Pancreas (tissue), 10 donors: ENCODE data around the gene NLGN1. TPM values are rescaled to one million over a fixed set of nuclear protein-coding genes. Genes with fewer than 3 reads are reported as not detected.

ENCODE experiments used
- ATAC-seq, 4 donors: fragments of 200-7000 bp; cut with Tn5 transposase; one replicate each; pipeline versions ENCODE4 v1.8.0 to v1.9.1; 2020; ENCODE audit warnings: mild to moderate bottlenecking in 4 of 4, moderate library complexity in 4 of 4
- DNase-seq, 6 donors: peaks; one replicate each; pipeline ENCODE4 v3.0.0-alpha.2; 2020
- FAIRE-seq: peaks from 2 replicates; lab custom pipeline; 2012; peaks lifted over from hg19 to GRCh38; lab: Jason Lieb, UNC
- H3K27ac ChIP-seq, 4 donors: fragments of 200-600 bp; sonication (generic); 1 replicate in 3 of 4; 2 replicates in 1 of 4; pipeline versions ENCODE4 v1.5.0 to v1.8.0; 2020
- H3K27me3 ChIP-seq, 4 donors: fragments of 200-600 bp; one replicate each; pipeline ENCODE4 v1.8.0; 2021
- H3K36me3 ChIP-seq, 3 donors: fragments of 200-600 bp; sonication (generic) in 1 of 3; one replicate each; pipeline versions ENCODE4 v1.5.0 to v1.8.0; 2020 to 2021
- H3K4me1 ChIP-seq, 3 donors: fragments of 200-600 bp; one replicate each; pipeline ENCODE4 v1.8.0; 2021
- H3K4me3 ChIP-seq, 4 donors: fragments of 200-600 bp; sonication (generic) in 2 of 4; one replicate each; pipeline versions ENCODE4 v1.5.0 to v1.8.0; 2020 to 2021
- H3K9me3 ChIP-seq, 4 donors: fragments of 200-600 bp; one replicate each; pipeline ENCODE4 v1.8.0; 2021
- CTCF ChIP-seq, 4 donors: fragments of 200-600 bp; sonication (generic) in 3 of 4; IDR thresholded peaks; one replicate each; pipeline versions ENCODE4 v1.5.0 to v1.8.0; 2021; ENCODE audit warnings: antibody characterized with exemption in 4 of 4
- WGBS, 2 donors: extraction: QIAGEN DNeasy Blood & Tissue Kit; methylation state at CpG; one replicate each; pipeline ENCODE4 v1.1.7; 2013; 5-methylcytosine and 5-hydroxymethylcytosine counted together
- intact Hi-C, 3 donors: fragments of 100-400 bp; cut with DNase I; formaldehyde crosslinking; loops; one replicate each; pipeline versions ENCODE4 v1.11.1 to v1.14.2; 2022
- polyA plus RNA-seq, 2 donors: library from polyadenylated mRNA; stranded (reverse); fragments of 200-250 nt; gene quantifications; one replicate each; pipeline ENCODE4 v1.2.3, GENCODE V29; 2013
- total RNA-seq, 6 donors: library from RNA; stranded (reverse); fragmentation: NEBNext Ultra II Directional in 4 of 6; extraction: Animal tissue kit (Norgen Biotek cat#: 25700) in 4 of 6; gene quantifications; one replicate each; pipeline versions ENCODE4 v1.2.1 to v1.2.4, GENCODE V29; 2021 to 2023
- donor health status: healthy with polysubstance abuse.
- donor health status: DM: no; HTN: no; CAD: no; lungs with moderate emphysema.
- donor health status: DM: no; HTN: no; CAD: no.
- donor health status: control.
- donor health status: control.
- donor health status: Bipolar disorder and iron deficiency.
- donor health status: DM: yes; HTN: yes; CAD: no.
- donor health status: DM: no; HTN: no; CAD: no.
- donor health status: DM: no; HTN: no; CAD: no.
- donor health status: DM: yes; HTN: yes; CAD: no.

NLGN1 gene
- total and polyA plus RNA-seq, 8 donors, result 0.49 to 2.3 (median 0.84) TPM

- DNase-seq (no peak), FAIRE-seq (no peak), ATAC-seq (no peak)
- H3K27ac ChIP-seq, result no peak overlapping the region
- H3K4me3 ChIP-seq, result no peak overlapping the region
- no peak for TF ChIP-seq CTCF (IDR thresholded peaks at IDR 0.05)
- intact Hi-C loops, result no loop called here
- H3K27me3 ChIP-seq, result no peaks in the 10 kb centered on the region
- no peaks in the 10 kb centered on the region for H3K9me3 ChIP-seq
- no peaks in the 10 kb centered on the region for H3K4me1 ChIP-seq
- 60 to 82% methylated on average over 5 of the region's 5 CpGs for WGBS, 2 donors
- H3K36me3 ChIP-seq, result no peaks in the 10 kb centered on the region
Measured at GRCh38 chr3:174215456-174215855, 817.9 kb downstream of the NLGN1 start.

GRCh38 chr3:174216019-174216418 is 818.5 kb downstream of the NLGN1 start:
- no peak for TF ChIP-seq CTCF (IDR thresholded peaks at IDR 0.05)

GRCh38 chr3:174216946-174217718 is 819.6 kb downstream of the NLGN1 start:
- H3K27me3 ChIP-seq, result no peaks in the 10 kb centered on the region
- H3K4me1 ChIP-seq, result no peaks in the 10 kb centered on the region
- TF ChIP-seq CTCF (IDR thresholded peaks at IDR 0.05), result no peak
- no peak for DNase-seq
- intact Hi-C loops, result no loop called here
- no peak overlapping the region for H3K27ac ChIP-seq
- no peak overlapping the region for H3K4me3 ChIP-seq
- ATAC-seq, result no peak
- no peak for FAIRE-seq
- 70 to 81% methylated on average over 3 of the region's 3 CpGs for WGBS, 2 donors
- no peaks in the 10 kb centered on the region for H3K36me3 ChIP-seq
- no peaks in the 10 kb centered on the region for H3K9me3 ChIP-seq

More at GRCh38 chr3:174216019-174216418, 818.5 kb downstream of the NLGN1 start:
- no peak overlapping the region for H3K27ac ChIP-seq
- ATAC-seq (no peak), DNase-seq (no peak), FAIRE-seq (no peak)
- H3K4me3 ChIP-seq, result no peak overlapping the region
- no peaks in the 10 kb centered on the region for H3K9me3 ChIP-seq
- H3K4me1 ChIP-seq, result no peaks in the 10 kb centered on the region
- H3K27me3 ChIP-seq, result no peaks in the 10 kb centered on the region
- intact Hi-C loops, result no loop called here
- 77 to 83% methylated on average over 2 of the region's 2 CpGs for WGBS, 2 donors
- no peaks in the 10 kb centered on the region for H3K36me3 ChIP-seq

GRCh38 chr3:174218016-174218415 is 820.5 kb downstream of the NLGN1 start:
- TF ChIP-seq CTCF (IDR thresholded peaks at IDR 0.05), result no peak
- no peaks in the 10 kb centered on the region for H3K4me1 ChIP-seq
- H3K27me3 ChIP-seq, result no peaks in the 10 kb centered on the region
- H3K9me3 ChIP-seq, result no peaks in the 10 kb centered on the region
- intact Hi-C loops, result no loop called here
- no peak for FAIRE-seq
- no peak overlapping the region for H3K4me3 ChIP-seq
- H3K27ac ChIP-seq, result no peak overlapping the region
- no peak for ATAC-seq
- no peaks in the 10 kb centered on the region for H3K36me3 ChIP-seq
- 78 to 79% methylated on average over 1 of the region's 1 CpG for WGBS, 2 donors
- DNase-seq, result no peak

- Histone ChIP-seq H3K4me3 (no peak overlapping the region), H3K27me3 (no peaks in the 10 kb centered on the region), H3K4me1 (peaks cover 0 to 6% (median 0%) of the 10 kb centered on the region in 3 donors), H3K9me3 (no peaks in the 10 kb centered on the region), H3K36me3 (no peaks in the 10 kb centered on the region), H3K27ac (no peak overlapping the region)
- TF ChIP-seq CTCF (IDR thresholded peaks at IDR 0.05), result no peak
- WGBS, 2 donors, result 53 to 56% methylated on average over 3 of the region's 3 CpGs
- no peak for FAIRE-seq
- no peak for ATAC-seq
- intact Hi-C loops, result no loop called here
- DNase-seq, result no peak
Measured at GRCh38 chr3:174219738-174220137, 822.2 kb downstream of the NLGN1 start.
